HCT116 (cell line): ENCODE results near the gene DHX15. TPM values are rescaled to one million over a fixed set of nuclear protein-coding genes. Genes with fewer than 3 reads are reported as not detected.
A peak's percentile ranks its signal among the peaks of the same experiment; 100 is the strongest.

Experiments used
- ATAC-seq: fragments of 200-7000 bp; cut with Tn5 transposase; 2 replicates; pipeline ENCODE4 v1.9.1; 2020; ENCODE audit warnings: mild to moderate bottlenecking, moderate library complexity
- BruUV-seq: library from RNA; stranded (reverse); fragments of 400-500 nt; replicated peaks from 2 replicates; lab custom pipeline; 2021; lab: Mats Ljungman, UMichigan
- CTCF ChIA-PET: fragments of 300-600 bp; sonication (Branson Sonifier 250); formaldehyde crosslinking; loops from one replicate; lab custom pipeline; 2021; ENCODE audit warnings: antibody characterized with exemption; lab: Charles Lee
- POLR2A ChIA-PET: fragments of 300-600, 350-600 bp; sonication (Branson Sonifier 250); formaldehyde crosslinking; loops from one replicate; lab custom pipeline; 2021; ENCODE audit warnings: antibody characterized with exemption; lab: Charles Lee
- RAD21 ChIA-PET, 2 experiments: fragments of 300-600 bp; sonication (Branson Sonifier 250); formaldehyde crosslinking; loops; one replicate each; lab custom pipeline; 2023; ENCODE audit warnings: low total read pairs in 2 of 2; ENCODE audit not compliant: uncharacterized antibody in 2 of 2, unreplicated experiment in 2 of 2, low non-redundant PET in 1 of 2; lab: Charles Lee
- DNase-seq: peaks from one replicate; pipeline ENCODE4 v3.0.0-alpha.2; 2010; ENCODE audit warnings: low read depth, low spot score
- H2AFZ ChIP-seq: fragments of 200-600 bp; shearing (Covaris generic), sonication (generic); 2 replicates; pipeline ENCODE4 v1.6.1; 2017; ENCODE audit warnings: low read depth, mixed run types, mixed read lengths, antibody characterized with exemption, low read length; ENCODE audit not compliant: poor library complexity, severe bottlenecking
- H3K27ac ChIP-seq: 2 replicates; pipeline ENCODE4 v1.5.1; 2012; ENCODE audit warnings: low read depth, low read length
- H3K27me3 ChIP-seq: fragments of 200-600 bp; sonication (generic); 2 replicates; pipeline ENCODE4 v1.6.1; 2016; ENCODE audit warnings: mixed run types, low read length, mixed read lengths; ENCODE audit not compliant: insufficient read depth
- H3K36me3 ChIP-seq, 2 experiments: fragments of 200-500 bp in 1 of 2; fragments of 200-600 bp in 1 of 2; sonication (Bioruptor generic) in 1 of 2; sonication (generic) in 1 of 2; 2 replicates each; pipeline versions ENCODE4 v1.5.1 to v1.6.1; 2014 to 2016; ENCODE audit warnings: low read length in 2 of 2, inconsistent platforms in 1 of 2, mixed read lengths in 1 of 2, mixed run types in 1 of 2; ENCODE audit not compliant: insufficient read depth in 2 of 2, control insufficient read depth in 1 of 2
- H3K4me1 ChIP-seq, 2 experiments: fragments of 200-600 bp in 1 of 2; sonication (generic) in 1 of 2; 2 replicates each; pipeline versions ENCODE4 v1.5.1 to v1.6.1; 2012 to 2017; ENCODE audit warnings: low read length in 2 of 2, inconsistent platforms in 1 of 2, mild to moderate bottlenecking in 1 of 2, mixed read lengths in 1 of 2, mixed run types in 1 of 2, moderate library complexity in 1 of 2; ENCODE audit not compliant: insufficient read depth in 2 of 2, control insufficient read depth in 1 of 2
- H3K4me2 ChIP-seq: fragments of 200-600 bp; sonication (generic); 2 replicates; pipeline ENCODE4 v1.6.1; 2017; ENCODE audit warnings: mixed run types, low read length, mixed read lengths
- H3K4me3 ChIP-seq, 2 experiments: fragments of 200-600 bp in 1 of 2; sonication (generic) in 1 of 2; replicated peaks in 1 of 2; 2 replicates each; pipeline ENCODE4 v1.5.1; 2011 to 2016; ENCODE audit warnings: low read length in 2 of 2, control low read depth in 1 of 2, low read depth in 1 of 2, mild to moderate bottlenecking in 1 of 2, mixed read lengths in 1 of 2, mixed run types in 1 of 2
- H3K79me2 ChIP-seq: fragments of 200-600 bp; sonication (generic); 2 replicates; pipeline ENCODE4 v1.6.1; 2017; ENCODE audit warnings: mild to moderate bottlenecking, mixed run types, low read length, moderate library complexity, mixed read lengths; ENCODE audit not compliant: insufficient read depth
- H3K9ac ChIP-seq: fragments of 200-600 bp; sonication (generic); 2 replicates; pipeline ENCODE4 v1.6.1; 2016; ENCODE audit warnings: low read length, mixed read lengths
- H3K9me2 ChIP-seq: fragments of 200-600 bp; sonication (generic), shearing (Covaris generic); 2 replicates; pipeline ENCODE4 v1.6.1; 2017; ENCODE audit warnings: mixed run types, mild to moderate bottlenecking, moderate library complexity; ENCODE audit not compliant: insufficient read depth
- H3K9me3 ChIP-seq, 2 experiments: fragments of 200-500 bp in 1 of 2; fragments of 200-600 bp in 1 of 2; sonication (Bioruptor generic) in 1 of 2; sonication (generic) in 1 of 2; 2 replicates each; pipeline ENCODE4 v1.6.1; 2014 to 2017; ENCODE audit warnings: low read length in 2 of 2, mixed read lengths in 2 of 2, inconsistent platforms in 1 of 2, low read depth in 1 of 2, mild to moderate bottlenecking in 1 of 2, mixed run types in 1 of 2, moderate library complexity in 1 of 2; ENCODE audit not compliant: control insufficient read depth in 1 of 2, insufficient read depth in 1 of 2
- H4K20me1 ChIP-seq: fragments of 200-600 bp; sonication (generic), shearing (Covaris generic); 2 replicates; pipeline ENCODE4 v1.6.1; 2017; ENCODE audit warnings: mixed run types, mild to moderate bottlenecking, moderate library complexity; ENCODE audit not compliant: insufficient read depth
- CBX3 ChIP-seq: IDR thresholded peaks from 2 replicates; pipeline ENCODE4 v1.6.1; 2012; ENCODE audit warnings: low read depth
- CTCF ChIP-seq, 3 experiments: fragments of 200-600 bp in 1 of 3; sonication (generic) in 1 of 3; IDR thresholded peaks in 2 of 3; conservative IDR thresholded peaks in 1 of 3; 2 replicates each; pipeline ENCODE4 v1.5.1; 2012 to 2017; ENCODE audit warnings: low read depth in 2 of 3, low read length in 2 of 3, antibody characterized with exemption in 1 of 3, borderline replicate concordance in 1 of 3, control low read depth in 1 of 3, mild to moderate bottlenecking in 1 of 3, mixed read lengths in 1 of 3, mixed run types in 1 of 3, moderate library complexity in 1 of 3; ENCODE audit not compliant: insufficient read depth in 1 of 3
- EZH2phosphoT487 ChIP-seq: fragments of 200-600 bp; IDR thresholded peaks from 2 replicates; pipeline ENCODE4 v1.6.1; 2018; ENCODE audit warnings: antibody characterized with exemption, borderline replicate concordance
- JUND ChIP-seq: IDR thresholded peaks from 2 replicates; pipeline ENCODE4 v1.6.1; 2012
- MAX ChIP-seq: IDR thresholded peaks from 2 replicates; pipeline ENCODE4 v1.6.1; 2012
- TCF7L2 ChIP-seq: IDR thresholded peaks from 2 replicates; pipeline ENCODE4 v1.7.0; 2011; ENCODE audit warnings: borderline replicate concordance, inconsistent platforms; ENCODE audit not compliant: insufficient read depth, insufficient read length; ENCODE audit errors: extremely low read depth
- ZBTB33 ChIP-seq: IDR thresholded peaks from 2 replicates; pipeline ENCODE4 v1.6.1; 2011; ENCODE audit warnings: mild to moderate bottlenecking, low read length, moderate library complexity; ENCODE audit not compliant: insufficient replicate concordance; ENCODE audit errors: extremely low read depth
- ZFX ChIP-seq: fragments of 450-650 bp; IDR thresholded peaks from 2 replicates; pipeline ENCODE4 v1.6.1; 2017
- ZNF274 ChIP-seq: fragments of 200-500 bp; sonication (Bioruptor generic); IDR thresholded peaks from 2 replicates; pipeline ENCODE4 v1.6.1; 2014; ENCODE audit warnings: mild to moderate bottlenecking, low read depth, low read length, inconsistent platforms
- intact Hi-C: fragments of 100-400 bp; cut with micrococcal nuclease; formaldehyde crosslinking; loops from 2 replicates; pipeline ENCODE4 v1.10.0; 2022
- total RNA-seq: library from RNA; stranded (reverse); gene quantifications from one replicate; pipeline ENCODE4 v1.2.1, GENCODE V29; 2021; ENCODE audit not compliant: unreplicated experiment

DHX15 gene
- total RNA-seq, 1 experiment from 2014 or later, result 195 TPM

GRCh38 chr4:24515698-24516097, 68.7 kb downstream of the DHX15 start:
- no peak for DNase-seq
- no peak overlapping the region for H3K27ac ChIP-seq
- H2AFZ ChIP-seq, result no peak overlapping the region
- intact Hi-C loops, result no loop called here
- RAD21 ChIA-PET, result interaction anchor here in 1 of 2 experiments (0.7 kb wide), 1 partner anchor 229 kb away, joined by 4 read pairs; no protein-coding TSS in a partner anchor
- no peaks in the 10 kb centered on the region for H3K9me2 ChIP-seq
- H3K36me3 ChIP-seq, result peaks cover 2 to 24% of the 10 kb centered on the region in 2 experiments; a peak in 3 of 4 replicates
- no peak overlapping the region for H3K4me2 ChIP-seq
- no peak overlapping the region for H3K9ac ChIP-seq
- BruUV-seq, result no TSS peak
- no peak overlapping the region for H3K4me3 ChIP-seq
- H4K20me1 ChIP-seq, result peaks cover 23% of the 10 kb centered on the region; the same call in 1 of the 2 replicates
- CTCF ChIA-PET, result interaction anchor here (0.7 to 1.0 kb wide), 2 partner anchors 43 to 241 kb away, joined by 3 to 4 read pairs; no protein-coding TSS in a partner anchor
- no peaks in the 10 kb centered on the region for H3K27me3 ChIP-seq
- no peaks in the 10 kb centered on the region for H3K4me1 ChIP-seq
- peaks cover 40% of the 10 kb centered on the region for H3K79me2 ChIP-seq
- H3K9me3 ChIP-seq, result no peaks in the 10 kb centered on the region
- ATAC-seq, result 0 out of 2 replicates have a peak, but pooled peaks have one; percentile 17
- TF ChIP-seq ZFX, result no peak
- no peak for TF ChIP-seq TCF7L2
- no peak for TF ChIP-seq JUND
- TF ChIP-seq CBX3, result no peak
- no peak for TF ChIP-seq ZBTB33
- TF ChIP-seq MAX, result no peak
- no peak for TF ChIP-seq EZH2phosphoT487
- no peak for TF ChIP-seq CTCF (IDR thresholded peaks at IDR 0.05 in 2 of 3, conservative IDR thresholded peaks at IDR 0.05 in 1 of 3; ENCODE audit: borderline replicate concordance in 1 of 3, insufficient read depth in 1 of 3, low read depth in 2 of 3, low read length in 2 of 3)
- no peak for TF ChIP-seq ZNF274
- POLR2A ChIA-PET, result no interaction called here
